ENCODE measurements around the gene SYK. TPM values are rescaled to one million over a fixed set of nuclear protein-coding genes. Genes with fewer than 3 reads are reported as not detected.

SYK gene
- total RNA-seq, 4 donors from 2014 or later: 6.7 to 22.2 (median 9.0) TPM

DNA sequence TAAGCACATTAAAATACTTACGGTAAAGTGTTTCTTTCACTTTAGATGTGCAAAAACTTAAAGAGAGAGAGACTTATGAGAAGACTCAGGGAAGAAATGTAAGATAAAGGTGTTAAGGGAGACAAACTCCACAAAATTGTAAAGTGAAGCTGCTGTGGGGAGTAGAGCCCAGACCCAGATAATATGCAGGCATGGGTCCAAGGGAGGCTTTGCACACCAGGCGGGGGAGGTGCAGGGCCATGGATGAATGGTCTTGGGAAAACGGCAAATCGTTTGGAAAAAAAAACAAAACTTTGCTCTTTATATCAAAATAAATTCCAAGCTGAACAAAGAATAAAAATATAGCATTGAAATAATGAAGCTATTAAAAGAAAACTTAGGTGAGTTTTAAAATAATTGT, 9.1 kb downstream of the SYK start:
- DNase-seq: no peak
- Histone ChIP-seq H3K9me3 (no peaks in the 10 kb centered on the region), H3K4me3 (no peak overlapping the region), H3K27me3 (peaks cover 0 to 4% of the 10 kb centered on the region in 2 donors), H3K36me3 (no peaks in the 10 kb centered on the region), H3K4me1 (no peaks in the 10 kb centered on the region), H3K27ac (no peak overlapping the region)
- intact Hi-C loops (cut with DNase I; ENCODE audit: low total_unique reads): no loop called here
- TF ChIP-seq POLR2A (IDR thresholded peaks at IDR 0.05): no peak
- TF ChIP-seq, protein P1, sequence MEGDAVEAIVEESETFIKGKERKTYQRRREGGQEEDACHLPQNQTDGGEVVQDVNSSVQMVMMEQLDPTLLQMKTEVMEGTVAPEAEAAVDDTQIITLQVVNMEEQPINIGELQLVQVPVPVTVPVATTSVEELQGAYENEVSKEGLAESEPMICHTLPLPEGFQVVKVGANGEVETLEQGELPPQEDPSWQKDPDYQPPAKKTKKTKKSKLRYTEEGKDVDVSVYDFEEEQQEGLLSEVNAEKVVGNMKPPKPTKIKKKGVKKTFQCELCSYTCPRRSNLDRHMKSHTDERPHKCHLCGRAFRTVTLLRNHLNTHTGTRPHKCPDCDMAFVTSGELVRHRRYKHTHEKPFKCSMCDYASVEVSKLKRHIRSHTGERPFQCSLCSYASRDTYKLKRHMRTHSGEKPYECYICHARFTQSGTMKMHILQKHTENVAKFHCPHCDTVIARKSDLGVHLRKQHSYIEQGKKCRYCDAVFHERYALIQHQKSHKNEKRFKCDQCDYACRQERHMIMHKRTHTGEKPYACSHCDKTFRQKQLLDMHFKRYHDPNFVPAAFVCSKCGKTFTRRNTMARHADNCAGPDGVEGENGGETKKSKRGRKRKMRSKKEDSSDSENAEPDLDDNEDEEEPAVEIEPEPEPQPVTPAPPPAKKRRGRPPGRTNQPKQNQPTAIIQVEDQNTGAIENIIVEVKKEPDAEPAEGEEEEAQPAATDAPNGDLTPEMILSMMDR (IDR thresholded peaks at IDR 0.05): no peak

DNA sequence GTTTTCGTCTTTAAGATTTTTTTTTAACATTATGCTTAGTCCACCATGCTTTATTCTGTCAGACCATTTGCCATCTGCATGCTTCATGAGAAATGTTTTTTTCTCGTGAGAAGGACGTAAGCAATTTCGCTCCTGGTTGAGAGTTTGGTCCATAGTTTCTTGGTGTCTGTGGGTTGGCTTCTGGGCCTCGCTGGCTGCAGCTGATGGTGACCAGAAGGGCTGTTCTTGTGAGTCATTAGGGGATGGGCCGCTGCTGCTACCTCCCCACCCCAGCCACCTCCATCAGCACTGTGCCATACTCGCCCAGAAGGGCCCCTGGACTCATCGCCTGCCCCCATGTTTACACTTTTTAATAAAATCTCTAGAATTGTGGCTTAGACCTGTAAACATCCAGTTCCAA, 11.4 kb downstream of the SYK start:
- Histone ChIP-seq H3K27ac (no peak overlapping the region), H3K4me1 (no peaks in the 10 kb centered on the region), H3K4me3 (no peak overlapping the region), H3K27me3 (peaks cover 0 to 4% of the 10 kb centered on the region in 2 donors), H3K36me3 (no peaks in the 10 kb centered on the region), H3K9me3 (no peaks in the 10 kb centered on the region)
- DNase-seq: no peak
- TF ChIP-seq, protein P1 (IDR thresholded peaks at IDR 0.05): no peak
- no peak for TF ChIP-seq POLR2A (IDR thresholded peaks at IDR 0.05)
- intact Hi-C loops (cut with DNase I; ENCODE audit: low total_unique reads): no loop called here

DNA sequence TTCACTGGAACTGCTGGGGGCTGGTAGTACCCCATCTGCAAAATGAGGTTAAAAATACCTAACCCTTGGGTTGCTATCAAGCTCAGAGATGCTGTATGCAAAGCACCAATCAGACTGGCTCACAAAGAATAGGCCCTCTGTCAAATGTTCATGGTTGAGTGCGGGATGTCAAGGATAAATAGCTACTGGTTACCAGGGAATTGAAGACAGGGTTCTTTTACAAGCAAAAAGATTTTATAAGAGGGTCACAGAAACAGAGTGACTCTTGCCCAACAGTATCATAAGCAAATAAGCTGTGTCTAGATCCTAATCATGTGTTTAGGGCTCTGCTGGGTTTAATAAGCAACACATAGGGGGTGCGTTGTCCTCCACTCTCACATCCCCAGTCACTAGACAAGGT, 11.9 kb downstream of the SYK start:
- Histone ChIP-seq H3K4me3 (no peak overlapping the region), H3K27ac (no peak overlapping the region), H3K36me3 (no peaks in the 10 kb centered on the region), H3K9me3 (no peaks in the 10 kb centered on the region), H3K27me3 (peaks cover 0 to 2% of the 10 kb centered on the region in 2 donors), H3K4me1 (no peaks in the 10 kb centered on the region)
- TF ChIP-seq, protein P1 (IDR thresholded peaks at IDR 0.05): no peak
- TF ChIP-seq POLR2A (IDR thresholded peaks at IDR 0.05): no peak
- intact Hi-C loops (cut with DNase I; ENCODE audit: low total_unique reads): no loop called here
- DNase-seq: no peak

DNA sequence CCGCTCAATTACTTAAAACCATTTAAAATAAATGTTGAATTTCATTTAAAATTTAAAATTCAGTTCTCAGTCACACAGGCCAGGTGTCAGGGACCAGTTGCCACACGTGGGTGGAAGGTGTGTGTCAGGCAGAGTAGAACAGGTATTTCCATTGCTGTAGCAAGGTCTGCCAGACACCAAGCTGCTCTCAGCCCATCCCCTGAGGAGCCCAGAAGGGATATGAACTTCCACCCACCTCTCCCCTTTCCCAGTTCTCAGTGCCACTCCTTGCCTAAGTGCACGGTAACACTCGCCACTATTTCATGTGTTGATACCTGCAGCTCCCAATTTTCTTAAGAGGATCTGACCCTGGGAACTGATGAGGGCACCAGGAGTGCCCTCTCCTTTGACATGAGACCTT, 12.7 kb downstream of the SYK start:
- TF ChIP-seq POLR2A (IDR thresholded peaks at IDR 0.05): no peak
- TF ChIP-seq, protein P1 (IDR thresholded peaks at IDR 0.05): no peak
- Histone ChIP-seq H3K27ac (no peak overlapping the region), H3K4me1 (no peaks in the 10 kb centered on the region), H3K9me3 (no peaks in the 10 kb centered on the region), H3K36me3 (no peaks in the 10 kb centered on the region), H3K4me3 (no peak overlapping the region), H3K27me3 (no peaks in the 10 kb centered on the region)
- intact Hi-C loops (cut with DNase I; ENCODE audit: low total_unique reads): no loop called here
- no peak for DNase-seq

DNA sequence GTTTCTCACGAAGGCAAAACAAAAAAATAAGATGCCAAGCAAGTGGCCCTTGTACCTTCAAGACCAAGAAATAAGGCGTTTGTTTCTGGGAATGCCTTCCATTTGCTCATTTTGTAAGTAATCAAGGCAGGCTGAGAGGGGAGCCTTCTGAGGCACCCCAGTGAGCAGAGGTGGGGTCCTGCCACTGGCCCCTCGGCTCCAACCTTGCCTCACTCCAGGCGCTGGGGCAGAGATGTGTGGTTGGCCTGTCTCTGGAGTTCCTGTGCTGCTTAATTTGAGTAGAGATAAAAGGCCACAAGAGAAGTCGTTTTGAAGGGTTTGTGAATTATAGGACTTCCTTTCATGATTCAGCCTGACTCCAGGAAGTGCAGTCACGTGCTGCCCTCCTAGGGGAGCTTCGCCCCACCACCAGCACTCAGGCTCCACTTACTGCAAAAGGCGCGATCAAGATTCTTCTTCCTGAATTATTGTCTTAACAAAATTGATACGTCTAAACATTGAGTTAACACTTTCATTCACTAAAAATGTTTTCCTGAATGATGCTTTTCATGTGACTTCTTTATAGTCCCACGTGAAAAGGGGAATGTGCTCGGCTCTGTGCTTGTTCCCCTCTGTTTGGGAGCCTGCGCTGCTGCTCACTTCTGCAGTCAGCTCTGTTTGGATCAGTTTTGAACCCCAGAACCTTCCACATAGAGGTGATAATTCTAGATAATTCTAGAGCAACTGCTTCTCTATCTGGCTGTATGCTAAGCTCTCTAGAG, 13.7 kb downstream of the SYK start:
- no peak for DNase-seq
- intact Hi-C loops (cut with DNase I; ENCODE audit: low total_unique reads): no loop called here
- TF ChIP-seq, protein P1 (IDR thresholded peaks at IDR 0.05): no peak
- TF ChIP-seq POLR2A (IDR thresholded peaks at IDR 0.05): no peak
- Histone ChIP-seq H3K27me3 (no peaks in the 10 kb centered on the region), H3K4me1 (no peaks in the 10 kb centered on the region), H3K36me3 (no peaks in the 10 kb centered on the region), H3K9me3 (no peaks in the 10 kb centered on the region), H3K4me3 (no peak overlapping the region), H3K27ac (no peak overlapping the region)
